ENCODE results near the gene TCEAL9.
"Not testable (repeated sequence)": the region's sequence is repeated elsewhere in the genome, so short reads cannot be mapped to it uniquely, and the experiment has no call there.

Gene TCEAL9

GRCh38 chrX:103372886-103373285, 16.6 kb downstream of the TCEAL9 start:
- no peak for DNase-seq

DNA sequence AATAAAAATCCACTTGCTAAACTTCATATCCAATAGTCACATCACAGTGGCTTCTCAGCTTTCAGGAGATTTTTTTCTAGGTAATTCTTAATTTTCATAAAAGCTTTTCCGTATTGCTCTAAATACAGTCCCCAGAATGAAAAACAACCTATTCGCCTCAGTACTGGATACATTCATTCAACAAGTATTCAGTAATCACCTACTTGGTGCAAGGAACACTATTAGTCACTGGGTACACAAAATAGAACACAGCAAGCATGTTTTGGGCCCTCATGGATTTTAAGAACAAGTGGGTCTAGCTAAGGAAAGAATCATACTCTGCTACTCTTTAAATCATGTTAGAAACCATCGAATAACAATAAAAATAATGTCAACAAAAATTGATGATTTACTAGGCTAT, 17.3 kb downstream of the TCEAL9 start:
- no peak for DNase-seq

- peak in 54 of 56 donors; percentile 1 to 76 (median 42) for DNase-seq
Observed at GRCh38 chrX:103376118-103376978, 20.0 kb downstream of the TCEAL9 start, which contains the start of gene BEX3. Gene BEX3 (plus strand): TSS chrX:103376538. CDS start chrX:103377522, 984 bp downstream.

- DNase-seq: peak in 25 of 56 donors; percentile 0 to 26 (median 7)
Observed at GRCh38 chrX:103376979-103377324, 20.6 kb downstream of the TCEAL9 start.

GRCh38 chrX:103378990-103379389, 22.7 kb downstream of the TCEAL9 start:
- DNase-seq: no peak

- no peak for DNase-seq
Observed at GRCh38 chrX:103382877-103383276, 26.6 kb downstream of the TCEAL9 start.

GRCh38 chrX:103384672-103385071, 28.4 kb downstream of the TCEAL9 start:
- DNase-seq: no peak

- not testable (repeated sequence) for DNase-seq
Observed at GRCh38 chrX:103385283-103385830, 29.1 kb downstream of the TCEAL9 start.

- DNase-seq: no peak
Observed at GRCh38 chrX:103386332-103386731, 30.0 kb downstream of the TCEAL9 start.

DNA sequence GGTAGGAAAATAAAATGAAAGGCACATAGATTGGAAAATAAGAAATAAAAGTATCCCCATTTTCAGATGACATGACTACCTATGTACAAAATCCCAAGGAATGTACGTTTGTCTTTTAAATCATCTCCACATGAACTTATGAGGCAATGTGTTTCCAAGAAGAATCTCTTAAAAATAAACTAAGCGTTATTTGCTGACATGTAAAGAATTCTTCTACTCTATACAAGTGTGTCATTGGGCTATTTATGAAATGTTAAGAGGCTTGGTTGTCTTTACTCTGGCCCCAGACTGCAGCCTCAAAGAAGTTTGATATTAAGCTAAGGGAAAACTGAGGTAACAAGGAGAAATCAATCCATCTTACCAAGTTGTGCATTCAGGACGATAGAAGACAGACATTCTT, 37.2 kb downstream of the TCEAL9 start:
- DNase-seq: no peak

GRCh38 chrX:103396186-103396585, 39.9 kb downstream of the TCEAL9 start:
- DNase-seq: no peak

GRCh38 chrX:103396660-103397059, 40.4 kb downstream of the TCEAL9 start:
- DNase-seq: no peak

DNA sequence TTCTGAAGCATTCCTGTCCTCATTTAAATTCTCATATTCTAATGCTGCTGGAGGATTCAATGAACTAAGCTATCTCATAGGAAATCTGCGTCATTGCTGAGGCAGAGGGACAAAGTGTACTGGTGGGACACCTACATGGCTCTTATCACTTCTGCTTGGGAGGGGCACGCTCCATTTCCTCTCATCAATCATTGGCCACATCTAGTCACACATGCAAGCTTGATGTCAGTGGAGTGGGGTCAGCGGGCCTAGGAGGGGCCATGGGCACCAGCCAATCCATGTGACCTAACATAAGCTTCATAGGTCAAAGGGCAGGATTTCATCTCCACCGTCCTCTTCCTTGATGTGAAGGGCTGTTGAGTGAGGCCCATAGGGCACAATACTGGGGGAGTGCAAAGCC, 41.4 kb downstream of the TCEAL9 start:
- DNase-seq: no peak

- no peak for DNase-seq
Observed at GRCh38 chrX:103398421-103398864, 42.1 kb downstream of the TCEAL9 start.

DNA sequence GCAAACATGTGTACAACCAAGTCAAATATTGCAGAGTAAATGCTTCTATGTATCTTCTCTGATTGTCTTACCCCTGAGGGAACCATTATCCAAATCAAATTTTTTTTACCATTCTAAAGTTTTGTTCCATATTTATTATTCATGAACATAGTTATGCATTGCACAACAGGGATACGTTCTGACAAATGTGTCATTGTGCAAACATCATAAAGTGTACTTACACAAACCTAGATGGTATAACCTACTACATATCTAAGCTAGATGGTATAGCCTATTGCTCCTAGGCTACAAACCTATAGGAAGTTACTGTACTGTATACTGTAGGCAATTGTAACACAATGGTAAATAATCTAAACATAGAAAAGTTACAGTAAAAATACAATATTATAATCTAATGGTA, 43.4 kb downstream of the TCEAL9 start:
- DNase-seq: no peak

- no peak for DNase-seq
Observed at GRCh38 chrX:103400931-103401330, 44.6 kb downstream of the TCEAL9 start.

- peak in 33 of 56 donors; percentile 1 to 61 (median 12) for DNase-seq
Observed at GRCh38 chrX:103404231-103405008, 48.1 kb downstream of the TCEAL9 start.

DNA sequence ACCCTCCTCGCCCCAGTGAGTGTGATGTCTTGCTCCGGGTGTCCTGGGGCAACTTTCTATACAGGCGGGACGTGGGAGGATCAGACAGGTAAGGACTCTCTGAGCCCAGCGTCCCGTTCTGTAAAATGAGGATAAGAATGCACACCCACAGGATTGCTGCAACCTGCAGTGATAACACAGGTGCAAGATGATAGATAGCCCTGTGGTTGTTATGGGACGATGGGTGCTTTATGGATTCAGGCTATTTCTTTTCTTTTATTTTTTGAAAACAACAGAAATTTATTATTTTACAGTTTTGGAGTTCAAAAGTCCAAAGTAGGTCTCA, 48.7 kb downstream of the TCEAL9 start:
- DNase-seq: no peak

DNA sequence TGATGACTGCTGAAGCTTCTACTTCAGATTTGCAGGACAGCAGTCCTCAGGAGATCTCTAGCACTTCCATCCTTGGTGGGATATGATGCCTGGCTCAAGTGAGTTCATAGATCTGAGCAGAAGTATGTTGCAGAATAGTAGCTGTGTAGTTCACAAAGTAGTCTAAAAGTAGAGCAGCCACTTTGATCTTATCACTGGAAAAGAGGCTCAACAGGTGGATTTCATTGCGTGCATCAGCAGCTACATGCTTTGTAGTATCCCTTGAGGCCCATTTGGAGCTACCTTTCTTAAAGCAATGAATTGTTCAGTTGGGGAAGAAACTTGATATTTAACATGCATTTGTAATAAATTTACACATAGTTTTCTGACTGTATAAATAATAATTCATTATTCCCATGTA, 50.0 kb downstream of the TCEAL9 start:
- no peak for DNase-seq

DNA sequence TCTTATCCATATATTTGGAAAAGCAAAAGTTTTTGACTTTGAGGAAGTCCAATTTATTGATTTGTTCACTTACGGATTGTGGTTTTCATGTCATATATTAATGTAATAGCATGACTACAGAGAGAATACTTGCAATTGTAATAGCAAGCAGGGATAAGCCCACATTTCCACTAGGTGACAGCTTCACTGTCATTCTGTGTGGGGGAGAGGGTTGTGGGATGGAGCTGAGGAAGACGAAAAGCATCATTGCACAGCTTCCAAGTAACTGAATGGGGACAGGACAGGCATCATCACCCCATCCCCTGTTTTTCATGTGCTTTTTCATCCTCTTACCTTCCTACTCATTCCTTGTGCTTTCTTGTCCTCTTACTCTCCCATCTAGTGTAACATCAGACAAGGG, 51.5 kb downstream of the TCEAL9 start:
- no peak for DNase-seq

Data from amygdala (tissue), 56 donors.